ENCODE data around the gene PROM1.

DNA sequence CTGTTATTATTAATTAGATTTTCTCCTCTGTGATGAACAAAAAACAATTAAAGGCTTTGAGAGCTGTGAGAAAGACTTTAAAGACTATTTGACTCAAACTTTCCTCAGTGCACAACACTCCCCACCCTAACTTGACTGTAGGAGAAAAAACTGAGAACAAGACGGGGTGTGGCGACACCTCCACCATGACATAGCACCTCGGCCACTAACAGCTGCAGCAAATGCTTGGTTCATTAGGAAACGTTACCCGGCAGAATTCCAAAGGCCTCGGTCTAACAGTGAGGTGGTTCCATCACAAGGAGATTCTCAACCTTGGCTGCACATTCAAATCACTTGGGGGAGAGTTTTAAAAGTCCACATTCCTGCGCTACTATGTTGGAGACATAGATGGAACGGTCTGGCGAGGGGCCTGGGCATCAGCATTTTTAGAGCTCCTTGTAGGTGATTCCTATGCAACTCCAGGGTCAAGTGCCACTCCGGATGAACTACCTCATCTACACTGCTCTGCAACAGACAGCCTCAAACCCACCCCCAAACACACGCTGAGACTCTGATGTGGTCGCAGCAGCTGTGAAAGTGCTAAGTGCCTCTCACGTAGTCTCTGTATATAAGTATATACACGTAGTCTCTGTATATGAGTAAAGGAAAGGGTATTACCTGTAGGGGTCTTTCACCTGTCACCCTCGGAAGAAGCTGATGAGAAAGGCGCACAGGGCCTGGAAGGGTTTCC, 121.9 kb downstream of the PROM1 start:
- no peak for TF ChIP-seq CTCF (IDR thresholded peaks at IDR 0.05; ENCODE audit: low read depth, low read length, missing input control)
- TF ChIP-seq RXRA (IDR thresholded peaks at IDR 0.05): no peak
- TF ChIP-seq YY1 (IDR thresholded peaks at IDR 0.05): no peak
- TF ChIP-seq HNF4A (conservative IDR thresholded peaks at IDR 0.05): no peak
- no peak for TF ChIP-seq TAF1 (conservative IDR thresholded peaks at IDR 0.05)
- no peak for TF ChIP-seq MAX (IDR thresholded peaks at IDR 0.05)
- TF ChIP-seq JUND (IDR thresholded peaks at IDR 0.05): no peak
- TF ChIP-seq GABPA (IDR thresholded peaks at IDR 0.05 in 1 of 2, conservative IDR thresholded peaks at IDR 0.05 in 1 of 2): no peak
